ENCODE data around the gene CDK14.

GRCh38 chr7:90654718-90655427, 58.8 kb downstream of the CDK14 start:
- no peak for TF ChIP-seq CTCF (conservative IDR thresholded peaks at IDR 0.05)
- TF ChIP-seq EZH2 (IDR thresholded peaks at IDR 0.05; ENCODE audit: low read depth): no peak
